ENCODE data around the gene DEPDC1B.

DNA sequence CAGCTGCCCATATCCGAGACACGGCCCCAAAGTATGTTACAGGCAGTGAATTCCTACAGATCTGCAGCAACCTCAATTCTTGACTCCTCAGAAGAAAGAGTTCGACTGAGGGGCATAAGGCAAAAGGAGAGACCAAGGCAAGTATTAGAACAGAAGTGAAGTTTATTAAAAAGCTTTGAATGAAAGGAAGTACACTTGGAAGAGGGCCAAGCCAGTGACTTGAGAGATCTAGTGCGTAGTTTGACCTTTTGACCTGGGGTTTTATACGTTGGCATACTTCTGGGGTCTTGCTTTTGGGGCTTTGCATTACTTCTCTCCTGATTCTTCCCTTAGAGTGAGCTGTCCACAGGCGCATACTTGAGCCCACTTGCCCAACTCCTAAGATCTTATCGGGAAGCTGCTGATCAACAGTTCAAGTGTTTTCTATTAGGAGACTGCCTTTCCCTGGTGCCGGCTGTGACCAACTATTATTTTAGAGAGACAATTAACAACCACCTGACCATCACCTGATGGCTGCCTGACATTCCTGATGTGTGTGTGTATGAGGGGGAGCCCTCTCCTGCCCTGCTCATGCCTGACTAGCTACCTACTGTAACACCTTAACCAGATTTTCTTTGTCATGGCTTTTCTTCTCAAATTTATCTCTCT is 1.5 kb upstream of the DEPDC1B start:
- TF ChIP-seq, protein P1, sequence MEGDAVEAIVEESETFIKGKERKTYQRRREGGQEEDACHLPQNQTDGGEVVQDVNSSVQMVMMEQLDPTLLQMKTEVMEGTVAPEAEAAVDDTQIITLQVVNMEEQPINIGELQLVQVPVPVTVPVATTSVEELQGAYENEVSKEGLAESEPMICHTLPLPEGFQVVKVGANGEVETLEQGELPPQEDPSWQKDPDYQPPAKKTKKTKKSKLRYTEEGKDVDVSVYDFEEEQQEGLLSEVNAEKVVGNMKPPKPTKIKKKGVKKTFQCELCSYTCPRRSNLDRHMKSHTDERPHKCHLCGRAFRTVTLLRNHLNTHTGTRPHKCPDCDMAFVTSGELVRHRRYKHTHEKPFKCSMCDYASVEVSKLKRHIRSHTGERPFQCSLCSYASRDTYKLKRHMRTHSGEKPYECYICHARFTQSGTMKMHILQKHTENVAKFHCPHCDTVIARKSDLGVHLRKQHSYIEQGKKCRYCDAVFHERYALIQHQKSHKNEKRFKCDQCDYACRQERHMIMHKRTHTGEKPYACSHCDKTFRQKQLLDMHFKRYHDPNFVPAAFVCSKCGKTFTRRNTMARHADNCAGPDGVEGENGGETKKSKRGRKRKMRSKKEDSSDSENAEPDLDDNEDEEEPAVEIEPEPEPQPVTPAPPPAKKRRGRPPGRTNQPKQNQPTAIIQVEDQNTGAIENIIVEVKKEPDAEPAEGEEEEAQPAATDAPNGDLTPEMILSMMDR (IDR thresholded peaks at IDR 0.05; ENCODE audit: low read depth, low read length, missing input control), result no peak
- TF ChIP-seq, protein P2, sequence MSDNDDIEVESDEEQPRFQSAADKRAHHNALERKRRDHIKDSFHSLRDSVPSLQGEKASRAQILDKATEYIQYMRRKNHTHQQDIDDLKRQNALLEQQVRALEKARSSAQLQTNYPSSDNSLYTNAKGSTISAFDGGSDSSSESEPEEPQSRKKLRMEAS (IDR thresholded peaks at IDR 0.05), result no peak
- TF ChIP-seq EGR1 (IDR thresholded peaks at IDR 0.05; ENCODE audit: low read depth in 2 of 2) (no peak), JUND (IDR thresholded peaks at IDR 0.05) (no peak), SP1 (IDR thresholded peaks at IDR 0.05) (no peak), TAF1 (conservative IDR thresholded peaks at IDR 0.05) (no peak)
